GM19351 (cell line): Measurements from ENCODE around the gene NCAPG2.

ENCODE experiments used
- ATAC-seq: cut with Tn5 transposase; IDR thresholded peaks from one replicate; pipeline ENCODE4 v1.9.1; 2021; ENCODE audit warnings: mild to moderate bottlenecking, moderate library complexity; ENCODE audit not compliant: unreplicated experiment

NCAPG2 gene

DNA sequence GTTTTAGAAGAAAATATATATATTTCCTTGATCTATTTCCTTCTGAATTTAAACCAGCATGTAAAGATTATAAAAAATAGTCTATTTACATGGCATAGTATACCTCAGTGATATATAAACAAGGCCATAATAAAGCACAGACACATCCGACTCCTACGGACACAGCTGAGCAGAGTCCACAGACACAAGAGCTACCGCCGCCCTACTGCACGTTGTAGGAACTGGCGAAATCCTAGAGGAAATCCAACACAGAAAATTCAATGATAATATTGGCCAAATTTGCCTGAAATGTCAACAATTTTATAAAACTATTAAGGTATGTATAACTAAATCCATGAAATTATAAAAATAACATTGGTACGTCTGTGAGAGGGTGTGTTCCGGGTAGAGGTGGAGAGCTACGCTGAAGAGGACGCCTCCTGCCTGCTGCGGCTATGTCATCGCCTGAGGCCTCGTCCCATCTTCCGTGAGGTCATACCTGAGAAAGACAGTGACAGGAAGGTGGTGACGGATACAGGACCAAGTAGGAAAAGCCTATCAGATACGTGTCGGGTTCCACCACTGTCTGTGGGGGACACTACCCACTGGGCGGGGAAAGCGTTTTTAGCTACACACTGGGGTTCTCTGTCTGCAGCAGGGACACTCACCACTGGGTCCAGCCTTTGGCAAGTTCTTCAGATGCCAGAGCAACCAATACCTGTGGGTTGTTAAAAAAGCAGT lies 29.3 kb upstream of the NCAPG2 start:
- no peak for ATAC-seq

- ATAC-seq = no peak
Measured at GRCh38 chr7:158733220-158733519, 28.6 kb upstream of the NCAPG2 start.

GRCh38 chr7:158732494-158733219 lies 28.1 kb upstream of the NCAPG2 start:
- no peak for ATAC-seq

- ATAC-seq = no peak
Measured at GRCh38 chr7:158731761-158732160, 27.2 kb upstream of the NCAPG2 start.

DNA sequence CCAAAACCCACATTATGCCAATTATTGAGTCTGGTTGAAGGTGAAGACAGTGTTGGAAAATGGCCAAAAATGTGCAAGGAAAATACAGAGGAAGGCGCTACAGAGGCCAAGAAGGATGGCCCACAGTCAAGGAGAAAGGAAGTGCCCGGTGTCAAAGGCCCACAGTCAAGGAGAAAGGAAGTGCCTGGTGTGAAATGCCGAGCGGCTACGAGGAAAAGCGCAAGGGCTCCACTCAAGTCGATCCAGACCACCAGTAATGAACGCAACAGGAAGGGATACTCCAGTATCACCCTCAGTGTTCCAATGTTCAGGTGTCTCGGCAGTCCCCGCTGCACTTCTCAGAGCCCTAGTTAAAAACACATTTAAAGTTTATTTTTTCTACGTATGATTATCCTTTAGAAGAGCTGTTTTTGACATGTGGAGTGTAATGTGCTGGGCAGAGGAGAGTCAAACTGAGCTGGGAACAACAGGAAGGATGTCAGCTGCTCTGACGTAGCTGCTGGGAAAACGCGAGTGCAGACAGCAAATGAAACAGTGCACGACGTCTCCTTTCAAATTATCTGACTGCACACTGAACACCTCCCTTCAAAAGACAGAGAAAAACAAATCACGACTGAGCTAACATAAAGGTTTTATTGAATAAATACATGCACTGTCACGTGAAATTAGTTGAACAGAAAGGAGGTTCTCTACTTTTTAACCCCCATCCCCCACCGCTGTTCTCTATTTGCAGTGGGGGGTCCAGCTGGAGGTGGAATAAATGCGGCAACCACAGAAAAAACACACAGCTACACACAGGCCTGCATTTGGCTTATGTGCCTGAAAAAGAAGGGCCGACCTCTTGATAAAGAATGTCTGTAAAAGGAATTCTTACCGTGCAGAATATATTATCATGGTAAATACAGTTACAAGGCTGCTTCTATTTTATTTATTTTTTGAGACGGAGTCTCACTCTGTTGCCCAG lies 26.1 kb upstream of the NCAPG2 start:
- ATAC-seq = no peak

GRCh38 chr7:158729646-158730382 lies 25.2 kb upstream of the NCAPG2 start:
- ATAC-seq = no peak

- no peak for ATAC-seq
Measured at GRCh38 chr7:158728911-158729645, 24.5 kb upstream of the NCAPG2 start.

DNA sequence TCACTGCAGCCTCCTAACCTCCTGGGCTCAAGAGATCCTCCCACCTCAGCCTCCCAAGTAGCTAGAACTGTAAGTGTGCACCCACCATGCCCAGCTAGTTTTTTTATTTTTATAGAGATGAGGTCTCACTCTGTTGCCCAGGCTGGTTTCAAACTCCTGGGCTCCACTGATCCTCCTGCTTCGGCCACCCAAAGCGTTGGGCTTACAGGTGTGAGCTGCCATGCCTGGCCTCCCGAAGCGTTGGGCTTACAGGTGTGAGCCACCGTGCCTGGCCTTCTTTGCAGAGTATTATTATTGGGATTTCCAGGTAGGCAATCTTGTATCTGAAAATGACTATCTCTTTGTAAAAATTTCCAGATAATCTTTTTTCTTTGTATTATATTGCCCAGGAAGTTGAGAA lies 23.1 kb upstream of the NCAPG2 start:
- ATAC-seq = no peak

DNA sequence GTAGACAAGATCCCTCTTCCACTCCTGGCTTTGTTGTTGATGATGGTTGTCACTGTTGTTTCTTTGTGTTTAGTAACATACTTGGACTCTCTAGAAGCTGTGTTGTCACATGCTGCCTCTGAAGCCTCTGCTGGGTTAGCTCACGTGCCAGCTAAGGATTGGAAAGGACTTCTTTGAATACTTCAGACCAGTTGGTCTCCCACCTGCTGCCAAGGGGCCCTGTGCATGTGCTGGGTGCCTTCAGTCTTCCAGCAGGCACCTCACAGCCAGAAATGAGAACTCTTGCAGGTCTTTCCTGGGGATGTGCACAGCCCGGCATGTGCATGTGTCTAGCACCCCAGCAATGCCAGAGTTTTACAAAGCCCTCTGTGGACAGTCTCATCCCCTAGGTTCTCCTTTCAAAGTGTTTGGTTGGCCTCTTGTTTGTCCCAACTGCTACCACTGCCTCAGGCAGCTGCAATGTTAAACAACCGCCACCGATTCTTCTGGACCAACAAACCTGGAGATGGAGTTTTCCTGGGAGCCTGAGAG lies 21.7 kb upstream of the NCAPG2 start:
- no peak for ATAC-seq

DNA sequence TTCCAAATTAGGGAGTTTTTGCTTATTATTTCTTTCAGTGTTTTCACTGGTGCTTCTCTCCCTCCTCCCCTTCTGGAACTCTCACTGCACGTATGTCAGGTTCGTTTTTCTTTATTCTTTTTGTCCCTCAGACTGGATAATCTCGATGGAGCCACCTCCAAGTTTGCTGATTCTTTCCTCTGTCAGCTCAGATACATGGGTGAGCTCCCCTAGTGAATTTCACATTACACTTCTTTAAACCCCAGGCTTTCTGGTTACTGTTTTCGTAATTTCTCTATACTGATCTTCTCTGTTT lies 20.8 kb upstream of the NCAPG2 start:
- ATAC-seq = no peak

GRCh38 chr7:158724658-158725505 lies 20.3 kb upstream of the NCAPG2 start:
- no peak for ATAC-seq

DNA sequence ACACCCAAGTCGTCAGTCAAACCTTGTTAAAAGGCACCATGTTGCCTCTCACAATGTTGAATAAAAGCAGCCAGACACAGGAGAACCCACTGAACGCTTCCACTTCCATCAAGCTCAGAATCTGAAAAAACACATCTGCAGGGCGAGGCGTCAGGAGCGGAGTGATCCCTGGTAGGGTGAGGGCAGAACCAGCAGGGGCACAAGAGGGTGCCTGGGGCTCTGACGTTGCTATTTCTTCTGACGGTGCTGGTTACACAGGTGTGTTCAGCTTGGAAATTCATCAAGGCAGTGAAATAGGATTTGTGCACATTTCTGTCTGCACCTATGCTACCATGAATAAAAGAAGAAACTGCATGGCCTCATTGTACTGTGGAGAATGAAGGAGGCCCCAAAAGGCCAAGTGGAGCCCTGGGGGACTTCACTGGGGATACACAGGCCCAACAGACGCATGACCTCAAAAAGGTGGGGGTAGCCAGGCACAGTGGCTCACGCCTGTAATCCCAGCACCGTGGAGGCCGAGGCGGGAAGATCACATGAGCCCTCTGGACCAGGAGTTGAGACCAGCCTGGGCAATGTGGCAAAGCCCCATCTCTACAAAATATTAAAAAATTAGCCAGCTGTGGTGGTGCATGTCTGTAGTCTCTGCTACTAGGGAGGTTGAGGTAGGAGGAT lies 19.2 kb upstream of the NCAPG2 start:
- ATAC-seq = no peak

DNA sequence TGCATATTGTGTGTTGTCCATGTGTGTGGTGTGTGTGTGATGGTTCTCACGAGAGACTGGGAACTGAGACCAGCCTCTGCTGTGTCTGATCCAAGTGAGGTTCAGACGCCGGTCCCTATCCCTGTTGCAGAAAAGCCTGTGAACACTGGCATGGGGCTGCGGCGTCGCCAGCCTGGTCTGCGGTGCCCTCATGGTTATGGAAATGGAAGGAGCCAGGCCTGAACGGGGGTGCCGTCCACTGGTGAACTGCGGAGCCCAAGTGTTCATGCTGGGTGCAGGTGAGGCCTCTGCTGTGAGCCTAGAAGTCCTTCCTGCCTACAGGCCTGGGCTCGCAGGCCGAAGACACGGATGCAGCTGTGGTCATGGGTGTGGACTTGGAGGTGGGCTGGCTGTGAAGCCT lies 18.7 kb upstream of the NCAPG2 start:
- ATAC-seq = no peak

DNA sequence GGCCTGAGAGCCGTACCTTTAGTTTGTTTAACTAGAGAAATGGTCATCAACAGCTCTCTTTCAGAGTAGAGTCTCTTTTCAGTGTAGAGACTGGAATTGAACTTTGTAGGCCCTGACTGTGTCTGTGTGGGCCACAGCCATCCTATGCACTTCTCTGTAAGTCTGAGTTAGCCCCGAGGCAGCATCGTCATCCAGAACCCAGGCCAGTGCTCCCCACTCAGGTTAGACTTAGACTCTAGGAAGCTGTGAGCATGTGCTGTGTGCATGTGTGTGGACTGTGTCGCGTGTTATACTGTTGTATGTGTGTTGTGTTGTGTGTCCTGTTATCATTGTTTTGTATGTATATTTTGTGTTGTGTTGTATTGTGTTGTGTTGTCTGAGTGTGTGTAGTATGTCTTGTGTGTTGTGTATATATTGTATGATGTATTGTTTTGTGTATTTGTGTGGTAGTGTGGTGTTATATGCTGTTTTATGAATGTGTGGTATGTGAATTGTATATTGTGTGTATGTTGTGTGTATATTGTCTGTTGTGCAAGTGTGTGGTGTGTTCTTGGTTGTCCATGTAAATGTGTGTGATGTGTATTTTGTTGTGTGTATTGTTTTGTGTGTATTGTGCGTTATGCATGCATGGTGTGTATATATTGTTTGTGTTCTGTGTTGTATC lies 18.1 kb upstream of the NCAPG2 start:
- ATAC-seq = no peak

GRCh38 chr7:158720112-158720511 lies 15.5 kb upstream of the NCAPG2 start:
- no peak for ATAC-seq

DNA sequence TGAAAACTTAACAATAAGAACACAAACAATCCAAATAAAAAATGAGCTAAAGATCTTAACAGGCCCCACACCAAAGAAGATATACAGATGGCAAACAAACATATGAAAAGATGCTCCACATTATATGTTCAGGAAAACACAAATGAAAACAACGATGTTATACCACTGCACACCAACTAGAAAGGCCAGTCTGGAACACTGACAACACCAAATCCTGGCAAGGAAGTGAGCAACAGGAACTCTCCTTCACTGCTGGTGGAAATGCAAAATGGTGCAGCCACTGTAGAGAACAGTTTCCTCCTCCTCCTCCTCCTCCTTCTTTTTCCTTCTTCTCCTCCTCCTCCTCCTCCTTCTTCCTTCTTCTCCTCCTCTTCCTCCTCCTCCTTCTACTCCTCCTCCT lies 12.2 kb upstream of the NCAPG2 start:
- no peak for ATAC-seq

DNA sequence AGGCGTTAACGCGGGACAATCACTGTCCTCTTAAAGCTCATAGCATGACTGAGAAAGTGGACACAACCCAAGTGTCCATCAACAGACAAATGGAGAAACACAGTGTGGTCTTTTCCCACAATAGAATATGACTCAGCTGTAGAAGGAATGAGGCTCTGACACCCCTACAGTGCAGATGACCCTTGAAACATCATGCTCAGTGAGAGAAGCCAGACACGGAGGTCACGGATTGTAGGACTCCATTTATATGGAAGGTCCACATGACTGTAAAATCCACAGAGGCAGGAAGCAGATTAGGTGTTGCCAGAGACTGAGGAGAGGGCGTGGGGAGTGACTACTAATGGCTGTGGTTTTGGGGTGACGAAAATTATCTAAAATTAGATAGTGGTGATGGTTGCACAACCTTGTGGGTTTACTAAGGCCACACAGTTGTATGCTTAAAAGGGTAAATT lies 6.1 kb upstream of the NCAPG2 start:
- ATAC-seq = peak; percentile 76

DNA sequence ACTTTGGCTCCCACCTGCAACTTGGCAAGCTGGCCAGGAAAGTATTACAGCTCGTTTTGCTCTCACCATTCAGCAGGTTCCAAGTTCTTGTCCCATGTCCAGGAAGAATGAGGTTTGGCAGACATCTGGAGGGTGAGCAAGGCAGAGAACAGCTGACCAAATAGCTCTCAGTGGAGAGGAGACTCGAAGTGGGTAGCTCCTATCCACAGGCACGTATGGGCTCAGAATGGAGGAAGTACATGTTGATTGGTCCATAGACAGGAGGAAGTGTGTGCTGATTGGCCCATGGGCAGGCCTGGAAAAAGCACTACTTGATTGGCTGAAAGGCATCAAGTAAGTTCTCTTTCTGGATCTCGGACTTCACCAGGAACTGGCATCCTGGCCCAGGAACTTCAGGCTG lies 3.0 kb upstream of the NCAPG2 start:
- ATAC-seq = no peak
